Cardiac fibroblast (primary cell): ENCODE results near the gene RHBDF2.

ENCODE experiments used
- DNase-seq, 2 donors: peaks; one replicate each; pipeline versions ENCODE4 v3.0.0 to v3.0.0-alpha.2; 2010; ENCODE audit warnings: low read depth in 2 of 2
- H3K4me3 ChIP-seq, 2 donors: replicated peaks in 1 of 2; 1 replicate in 1 of 2; 2 replicates in 1 of 2; pipeline ENCODE4 v1.5.1; 2011; ENCODE audit warnings: low read depth in 2 of 2, low read length in 2 of 2, mild to moderate bottlenecking in 2 of 2, moderate library complexity in 1 of 2
- CTCF ChIP-seq: IDR thresholded peaks from one replicate; pipeline ENCODE4 v1.5.1; 2011; ENCODE audit warnings: low read depth, mild to moderate bottlenecking, low read length, inconsistent platforms

Gene RHBDF2

DNA sequence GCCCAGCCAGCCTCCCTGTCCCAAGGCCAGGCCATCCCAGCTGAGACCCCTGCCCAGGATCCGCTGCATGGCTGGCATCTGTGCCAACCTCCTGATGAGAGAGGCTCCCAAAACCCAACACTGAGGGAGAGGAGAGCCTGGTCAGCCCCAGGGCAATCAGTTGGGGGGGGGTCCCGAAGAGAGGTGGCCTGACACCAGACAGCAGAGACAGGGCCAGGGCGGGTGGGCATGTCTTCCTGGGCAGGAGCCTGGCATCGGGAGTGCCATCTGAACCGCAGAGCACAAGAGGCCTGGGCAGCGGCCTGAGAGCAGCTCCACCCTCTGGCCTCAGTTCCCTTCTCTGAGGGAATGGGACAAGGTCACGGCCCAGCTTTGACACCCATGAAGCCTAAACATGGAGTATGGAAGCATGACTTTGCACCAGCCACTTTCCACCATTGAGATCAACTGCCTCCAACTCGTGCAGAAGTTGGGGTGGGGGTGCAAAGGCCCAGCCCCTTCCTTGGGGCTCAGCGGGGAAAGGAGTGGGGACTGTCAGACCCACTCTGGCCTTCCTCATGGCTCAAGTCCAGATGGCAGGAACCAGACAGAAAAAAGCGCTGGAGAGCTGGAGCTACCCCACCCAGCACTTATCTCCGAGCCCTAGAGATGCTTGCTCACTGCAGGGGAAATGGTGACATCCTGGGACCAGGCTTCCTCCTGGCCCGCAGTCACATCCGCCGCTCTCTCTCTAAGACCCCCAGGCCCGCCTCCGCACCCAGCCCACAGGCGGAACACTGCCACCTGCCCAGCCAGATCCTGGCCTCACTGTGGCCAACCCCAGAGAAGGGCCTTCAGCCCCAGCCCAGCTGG, 9.7 kb downstream of the RHBDF2 start:
- DNase-seq: no peak
- no peak for TF ChIP-seq CTCF
- no peak overlapping the region for H3K4me3 ChIP-seq

- TF ChIP-seq CTCF: no peak
- no peak overlapping the region for H3K4me3 ChIP-seq
- DNase-seq: no peak
These were observed 11.0 kb downstream of the RHBDF2 start for GRCh38 chr17:76490112-76490710.

DNA sequence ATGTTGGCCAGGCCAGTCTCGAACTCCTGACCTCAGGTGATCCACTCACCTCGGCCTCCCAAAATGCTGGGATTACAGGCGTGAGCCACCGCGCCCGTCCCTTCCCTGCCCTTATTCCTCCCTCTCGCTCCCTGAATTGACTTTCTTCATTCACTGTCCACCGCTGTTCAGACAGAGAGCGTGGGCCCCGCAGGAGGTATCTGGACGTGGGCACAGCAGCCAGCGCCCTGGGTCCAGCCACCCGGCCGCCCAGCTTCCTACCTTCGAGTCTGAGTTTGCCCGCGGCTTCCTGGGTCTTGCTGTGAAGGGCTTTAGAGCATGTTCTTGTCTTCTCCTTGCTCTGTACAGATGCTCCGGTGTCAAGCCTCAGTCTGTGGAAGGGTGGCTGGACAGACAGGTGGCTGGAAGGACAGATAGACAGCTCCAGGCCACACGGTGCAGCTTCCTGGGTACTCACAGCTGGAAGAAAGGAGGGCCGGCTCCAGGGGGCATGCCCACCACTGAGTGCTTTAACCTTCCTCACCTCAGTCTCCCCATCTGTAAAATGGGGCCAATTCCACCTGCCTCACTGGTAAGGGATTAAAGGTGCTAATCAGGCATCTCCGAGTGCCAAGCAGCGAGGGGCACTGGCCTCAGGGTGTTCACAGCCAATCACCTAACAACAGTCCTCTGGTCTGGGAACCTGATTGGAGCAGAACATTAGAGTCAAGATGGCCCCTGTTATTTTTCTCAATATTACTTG, 13.6 kb downstream of the RHBDF2 start:
- no peak overlapping the region for H3K4me3 ChIP-seq
- no peak for DNase-seq
- no peak for TF ChIP-seq CTCF

DNA sequence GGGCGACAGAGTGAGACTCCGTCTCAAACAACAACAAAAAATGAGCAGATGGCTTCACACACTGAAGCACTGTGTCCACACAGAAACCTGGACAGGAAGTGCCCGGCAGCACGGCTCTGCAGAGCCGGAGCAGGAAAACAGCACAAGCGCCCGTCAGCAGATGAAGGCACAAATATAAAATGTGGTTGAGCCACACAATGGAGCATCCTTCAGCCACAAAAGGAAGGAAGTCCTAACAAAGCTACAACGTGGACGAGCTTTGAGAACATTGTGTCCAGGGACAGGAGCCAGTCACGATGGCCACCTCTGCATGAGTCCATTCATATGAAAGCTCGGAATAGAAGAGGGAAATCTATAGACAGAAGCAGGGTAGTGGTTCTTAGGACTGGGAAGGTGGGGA, 15.7 kb downstream of the RHBDF2 start:
- peak in 1 of 2 donors; percentile 65 for DNase-seq
- no peak for TF ChIP-seq CTCF
- no peak overlapping the region for H3K4me3 ChIP-seq

GRCh38 chr17:76484228-76484725, 16.9 kb downstream of the RHBDF2 start:
- no peak for DNase-seq
- H3K4me3 ChIP-seq: no peak overlapping the region
- no peak for TF ChIP-seq CTCF

- no peak overlapping the region for H3K4me3 ChIP-seq
- no peak for TF ChIP-seq CTCF
- DNase-seq: no peak
These were observed 20.1 kb downstream of the RHBDF2 start for GRCh38 chr17:76481071-76481655.
